ENCODE measurements around the gene TANK.

The TANK gene

GRCh38 chr2:161159456-161160225 is 587 bp upstream of the TANK start:
- Histone ChIP-seq H3K9me3 (ENCODE audit: control insufficient read depth, low read depth, low read length) (no peaks in the 10 kb centered on the region), H3K27me3 (ENCODE audit: control insufficient read depth, insufficient read depth, low read length) (no peaks in the 10 kb centered on the region), H3K27ac (ENCODE audit: low read length) (no peak overlapping the region), H3K4me1 (ENCODE audit: control insufficient read depth, low read depth, low read length) (peaks cover 5% of the 10 kb centered on the region), H3K4me3 (ENCODE audit: low read length) (peak overlapping the region; percentile 89), H3K36me3 (ENCODE audit: control insufficient read depth, low read depth, low read length) (no peaks in the 10 kb centered on the region), H3K9ac (ENCODE audit: low read length) (no peak overlapping the region)

GRCh38 chr2:161161074-161161706 is 962 bp downstream of the TANK start:
- no peaks in the 10 kb centered on the region for H3K9me3 ChIP-seq (ENCODE audit: control insufficient read depth, low read depth, low read length)
- H3K9ac ChIP-seq (ENCODE audit: low read length) = peak overlapping the region; percentile 87
- peak overlapping the region; percentile 89 for H3K4me3 ChIP-seq (ENCODE audit: low read length)
- no peaks in the 10 kb centered on the region for H3K27me3 ChIP-seq (ENCODE audit: control insufficient read depth, insufficient read depth, low read length)
- peaks cover 5% of the 10 kb centered on the region for H3K4me1 ChIP-seq (ENCODE audit: control insufficient read depth, low read depth, low read length)
- no peak overlapping the region for H3K27ac ChIP-seq (ENCODE audit: low read length)
- H3K36me3 ChIP-seq (ENCODE audit: control insufficient read depth, low read depth, low read length) = no peaks in the 10 kb centered on the region

- H3K4me3 ChIP-seq (ENCODE audit: low read length) = no peak overlapping the region
- H3K4me1 ChIP-seq (ENCODE audit: control insufficient read depth, low read depth, low read length) = peaks cover 5% of the 10 kb centered on the region
- no peaks in the 10 kb centered on the region for H3K9me3 ChIP-seq (ENCODE audit: control insufficient read depth, low read depth, low read length)
- H3K27me3 ChIP-seq (ENCODE audit: control insufficient read depth, insufficient read depth, low read length) = no peaks in the 10 kb centered on the region
- H3K36me3 ChIP-seq (ENCODE audit: control insufficient read depth, low read depth, low read length) = no peaks in the 10 kb centered on the region
- no peak overlapping the region for H3K9ac ChIP-seq (ENCODE audit: low read length)
- H3K27ac ChIP-seq (ENCODE audit: low read length) = no peak overlapping the region
Measured at GRCh38 chr2:161163440-161163839, 3.2 kb downstream of the TANK start.

GRCh38 chr2:161164161-161164560 is 3.9 kb downstream of the TANK start:
- Histone ChIP-seq H3K27ac (ENCODE audit: low read length) (no peak overlapping the region), H3K27me3 (ENCODE audit: control insufficient read depth, insufficient read depth, low read length) (no peaks in the 10 kb centered on the region), H3K9me3 (ENCODE audit: control insufficient read depth, low read depth, low read length) (no peaks in the 10 kb centered on the region), H3K36me3 (ENCODE audit: control insufficient read depth, low read depth, low read length) (no peaks in the 10 kb centered on the region), H3K9ac (ENCODE audit: low read length) (no peak overlapping the region), H3K4me3 (ENCODE audit: low read length) (no peak overlapping the region), H3K4me1 (ENCODE audit: control insufficient read depth, low read depth, low read length) (peaks cover 5% of the 10 kb centered on the region)

- H3K36me3 ChIP-seq (ENCODE audit: control insufficient read depth, low read depth, low read length) = no peaks in the 10 kb centered on the region
Measured at GRCh38 chr2:161165266-161165665, 5.0 kb downstream of the TANK start.

GRCh38 chr2:161165811-161166210 is 5.6 kb downstream of the TANK start:
- no peaks in the 10 kb centered on the region for H3K9me3 ChIP-seq (ENCODE audit: control insufficient read depth, low read depth, low read length)
- H3K36me3 ChIP-seq (ENCODE audit: control insufficient read depth, low read depth, low read length) = no peaks in the 10 kb centered on the region
- no peak overlapping the region for H3K27ac ChIP-seq (ENCODE audit: low read length)
- no peak overlapping the region for H3K9ac ChIP-seq (ENCODE audit: low read length)
- H3K4me1 ChIP-seq (ENCODE audit: control insufficient read depth, low read depth, low read length) = peaks cover 9% of the 10 kb centered on the region
- H3K4me3 ChIP-seq (ENCODE audit: low read length) = no peak overlapping the region
- no peaks in the 10 kb centered on the region for H3K27me3 ChIP-seq (ENCODE audit: control insufficient read depth, insufficient read depth, low read length)

More at GRCh38 chr2:161165266-161165665, 5.0 kb downstream of the TANK start:
- Histone ChIP-seq H3K9me3 (ENCODE audit: control insufficient read depth, low read depth, low read length) (no peaks in the 10 kb centered on the region), H3K4me3 (ENCODE audit: low read length) (no peak overlapping the region), H3K27ac (ENCODE audit: low read length) (no peak overlapping the region), H3K27me3 (ENCODE audit: control insufficient read depth, insufficient read depth, low read length) (no peaks in the 10 kb centered on the region), H3K9ac (ENCODE audit: low read length) (no peak overlapping the region), H3K4me1 (ENCODE audit: control insufficient read depth, low read depth, low read length) (peaks cover 5% of the 10 kb centered on the region)

- Histone ChIP-seq H3K4me1 (ENCODE audit: control insufficient read depth, low read depth, low read length) (peaks cover 11% of the 10 kb centered on the region), H3K36me3 (ENCODE audit: control insufficient read depth, low read depth, low read length) (no peaks in the 10 kb centered on the region), H3K9me3 (ENCODE audit: control insufficient read depth, low read depth, low read length) (no peaks in the 10 kb centered on the region), H3K27me3 (ENCODE audit: control insufficient read depth, insufficient read depth, low read length) (no peaks in the 10 kb centered on the region), H3K4me3 (ENCODE audit: low read length) (no peak overlapping the region), H3K27ac (ENCODE audit: low read length) (no peak overlapping the region), H3K9ac (ENCODE audit: low read length) (no peak overlapping the region)
Measured at GRCh38 chr2:161166538-161167409, 6.5 kb downstream of the TANK start.

GRCh38 chr2:161169335-161169734 is 9.1 kb downstream of the TANK start:
- no peak overlapping the region for H3K27ac ChIP-seq (ENCODE audit: low read length)
- H3K9me3 ChIP-seq (ENCODE audit: control insufficient read depth, low read depth, low read length) = no peaks in the 10 kb centered on the region
- no peak overlapping the region for H3K9ac ChIP-seq (ENCODE audit: low read length)
- no peaks in the 10 kb centered on the region for H3K27me3 ChIP-seq (ENCODE audit: control insufficient read depth, insufficient read depth, low read length)
- H3K4me3 ChIP-seq (ENCODE audit: low read length) = no peak overlapping the region
- H3K36me3 ChIP-seq (ENCODE audit: control insufficient read depth, low read depth, low read length) = no peaks in the 10 kb centered on the region
- H3K4me1 ChIP-seq (ENCODE audit: control insufficient read depth, low read depth, low read length) = peaks cover 11% of the 10 kb centered on the region

GRCh38 chr2:161170377-161170776 is 10.1 kb downstream of the TANK start:
- H3K9me3 ChIP-seq (ENCODE audit: control insufficient read depth, low read depth, low read length) = no peaks in the 10 kb centered on the region
- H3K4me1 ChIP-seq (ENCODE audit: control insufficient read depth, low read depth, low read length) = peaks cover 14% of the 10 kb centered on the region
- H3K9ac ChIP-seq (ENCODE audit: low read length) = no peak overlapping the region
- no peaks in the 10 kb centered on the region for H3K27me3 ChIP-seq (ENCODE audit: control insufficient read depth, insufficient read depth, low read length)
- H3K36me3 ChIP-seq (ENCODE audit: control insufficient read depth, low read depth, low read length) = no peaks in the 10 kb centered on the region
- no peak overlapping the region for H3K27ac ChIP-seq (ENCODE audit: low read length)
- H3K4me3 ChIP-seq (ENCODE audit: low read length) = no peak overlapping the region

- Histone ChIP-seq H3K4me1 (ENCODE audit: control insufficient read depth, low read depth, low read length) (peaks cover 14% of the 10 kb centered on the region), H3K27ac (ENCODE audit: low read length) (no peak overlapping the region), H3K4me3 (ENCODE audit: low read length) (no peak overlapping the region), H3K36me3 (ENCODE audit: control insufficient read depth, low read depth, low read length) (no peaks in the 10 kb centered on the region), H3K27me3 (ENCODE audit: control insufficient read depth, insufficient read depth, low read length) (no peaks in the 10 kb centered on the region), H3K9ac (ENCODE audit: low read length) (no peak overlapping the region), H3K9me3 (ENCODE audit: control insufficient read depth, low read depth, low read length) (no peaks in the 10 kb centered on the region)
Measured at GRCh38 chr2:161170958-161171932, 11.0 kb downstream of the TANK start.

Data from iPS-18a (cell line).